HG03060 (cell line): ENCODE data around the gene RASL11A.
"Not testable (repeated sequence)": the region's sequence is repeated elsewhere in the genome, so short reads cannot be mapped to it uniquely, and the experiment has no call there.

Experiments
- ATAC-seq: cut with Tn5 transposase; IDR thresholded peaks from one replicate; pipeline ENCODE4 v1.9.1; 2021; ENCODE audit warnings: low read depth, moderate number of reproducible peaks; ENCODE audit not compliant: unreplicated experiment

The RASL11A gene

DNA sequence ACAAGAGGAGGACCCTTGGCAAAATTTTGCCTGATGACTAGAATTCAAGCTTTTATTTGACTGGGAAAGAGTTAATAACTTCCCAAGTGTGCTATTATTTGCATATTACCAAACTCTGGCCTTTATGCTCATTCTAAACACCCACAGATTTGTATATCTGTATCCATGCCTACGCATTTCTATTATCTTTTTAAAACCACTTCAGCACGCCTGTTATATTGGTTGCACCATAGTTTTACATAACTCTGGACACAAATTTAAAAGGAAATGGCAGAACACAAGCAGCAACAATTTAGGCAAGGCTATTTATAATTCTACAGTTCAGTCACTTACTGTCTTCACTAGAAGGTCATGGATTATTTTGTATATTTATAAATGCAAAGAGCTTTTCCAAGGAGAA lies 3.7 kb upstream of the RASL11A start:
- no peak for ATAC-seq

DNA sequence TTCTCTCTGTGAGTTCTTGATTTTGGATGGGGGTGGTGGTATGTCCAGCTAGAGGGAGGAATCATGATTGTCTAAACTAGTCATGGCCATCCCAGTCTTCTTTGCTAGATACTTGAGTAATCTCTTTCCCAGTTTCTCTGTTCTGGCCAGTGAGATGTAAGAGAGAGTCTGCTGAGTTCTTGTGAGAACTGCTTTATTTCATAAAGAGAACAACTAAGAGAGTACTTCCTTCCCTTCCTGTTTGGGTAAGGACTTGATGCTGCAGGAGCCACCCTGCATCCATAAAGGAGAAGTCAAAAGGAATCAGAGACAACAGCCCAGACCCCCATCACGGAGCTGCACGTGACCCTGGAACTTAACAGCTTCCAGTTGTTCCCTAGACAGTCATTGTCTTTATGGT lies 3.0 kb upstream of the RASL11A start:
- no peak for ATAC-seq

DNA sequence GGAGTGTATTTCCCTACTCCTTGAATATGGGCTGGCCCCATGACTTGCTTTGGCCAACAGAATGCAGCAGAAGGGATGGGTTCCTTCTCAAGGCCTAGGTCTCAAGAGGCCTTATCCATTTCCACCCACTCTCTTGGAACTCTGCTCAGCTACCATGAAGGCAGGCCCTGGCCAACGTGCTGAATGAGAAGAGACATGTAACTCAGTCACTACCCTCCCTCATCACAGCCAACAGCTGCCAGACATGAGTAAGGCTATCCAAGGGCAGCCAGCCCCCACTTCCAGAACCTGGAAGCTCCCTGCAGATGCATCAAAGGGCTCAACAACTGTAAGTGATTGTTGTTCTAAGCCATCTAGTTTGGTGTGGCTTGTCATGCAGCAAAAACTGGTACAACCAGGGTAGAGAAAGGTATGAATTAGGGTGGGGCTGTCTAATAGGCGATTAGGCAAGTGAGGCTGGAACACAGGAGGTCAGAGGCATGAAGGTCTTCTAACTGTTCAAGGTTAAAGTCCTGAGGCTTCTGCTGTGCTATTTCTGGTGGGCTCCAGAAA lies 1.4 kb upstream of the RASL11A start:
- no peak for ATAC-seq

DNA sequence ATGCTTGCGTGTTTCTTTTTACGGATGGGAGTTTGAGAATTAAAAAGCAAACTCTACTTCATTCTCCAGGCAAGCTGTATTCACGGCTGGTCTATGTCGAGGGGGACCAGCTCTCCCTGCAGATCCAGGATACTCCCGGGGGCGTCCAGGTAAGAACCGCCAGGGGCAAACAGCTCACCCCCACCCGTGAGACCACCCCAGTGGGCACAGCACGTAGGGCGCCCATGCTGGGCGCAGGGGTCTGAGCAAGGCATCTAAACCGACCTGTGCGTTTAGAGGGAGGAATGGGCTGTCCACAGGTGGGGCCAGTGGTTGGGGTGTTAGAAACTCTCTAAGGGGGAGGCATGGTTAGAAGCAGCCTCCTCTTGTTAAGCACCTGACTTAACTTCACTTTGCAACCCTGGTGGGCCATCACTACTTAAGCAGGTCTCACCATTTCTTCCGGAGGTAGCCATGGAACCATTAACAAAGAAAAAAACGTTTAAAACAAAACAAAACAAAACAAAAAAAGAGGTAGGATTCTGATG lies 1.0 kb downstream of the RASL11A start:
- ATAC-seq: no peak

DNA sequence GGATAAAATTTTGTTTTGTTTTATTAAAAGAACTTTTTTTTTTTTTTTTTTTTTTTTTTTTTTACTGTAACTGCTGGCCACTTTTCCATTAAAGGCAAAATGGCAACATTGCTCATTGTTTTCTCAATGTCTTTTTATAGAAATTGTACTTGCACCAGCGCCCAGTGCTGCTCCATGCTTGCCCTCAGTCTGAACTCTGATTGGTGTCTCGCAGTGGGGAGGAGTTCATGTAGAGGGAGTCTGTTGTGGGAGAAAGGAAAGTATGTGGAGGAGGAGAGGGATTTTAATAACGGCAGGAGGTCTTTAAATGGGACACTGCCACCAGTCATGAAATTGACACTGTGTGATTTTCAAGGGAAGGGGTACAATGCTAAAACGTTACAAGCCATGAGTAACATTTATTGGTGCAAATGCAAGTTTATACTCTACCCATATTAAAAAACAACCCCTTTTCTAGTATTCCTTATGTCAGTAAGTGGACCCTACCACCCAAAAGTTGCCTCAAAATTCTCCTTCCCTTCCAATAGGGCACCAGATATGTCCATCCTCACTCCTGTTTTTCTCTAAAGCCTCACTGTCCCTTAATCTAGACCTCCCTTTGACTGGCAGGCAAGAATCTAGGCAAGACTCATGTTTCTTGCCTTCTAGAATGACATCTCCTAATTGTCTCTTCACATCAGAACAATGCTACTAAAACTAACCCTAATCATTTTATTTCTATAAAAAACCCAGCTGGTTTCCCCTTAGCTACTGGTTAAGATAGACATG lies 3.2 kb downstream of the RASL11A start:
- ATAC-seq: no peak

DNA sequence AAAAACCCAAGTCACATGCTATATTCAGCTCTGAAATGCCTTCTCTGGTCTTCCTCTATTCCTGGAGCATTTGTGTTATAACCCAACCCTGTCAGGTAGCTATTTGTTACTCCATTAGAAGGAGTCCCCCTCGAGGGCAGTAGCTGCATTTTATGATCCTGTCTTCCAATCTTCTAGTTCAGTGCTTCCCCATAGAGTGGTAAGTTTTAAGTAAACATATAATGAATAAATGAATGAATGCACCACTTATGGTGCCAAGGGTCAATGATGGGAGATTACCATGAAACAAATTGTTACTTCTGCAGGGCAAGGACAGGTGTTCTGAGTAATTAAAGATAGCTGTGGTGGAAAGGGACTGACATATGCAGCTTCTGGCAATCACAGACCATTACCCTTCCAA lies 4.0 kb downstream of the RASL11A start:
- ATAC-seq: no peak

DNA sequence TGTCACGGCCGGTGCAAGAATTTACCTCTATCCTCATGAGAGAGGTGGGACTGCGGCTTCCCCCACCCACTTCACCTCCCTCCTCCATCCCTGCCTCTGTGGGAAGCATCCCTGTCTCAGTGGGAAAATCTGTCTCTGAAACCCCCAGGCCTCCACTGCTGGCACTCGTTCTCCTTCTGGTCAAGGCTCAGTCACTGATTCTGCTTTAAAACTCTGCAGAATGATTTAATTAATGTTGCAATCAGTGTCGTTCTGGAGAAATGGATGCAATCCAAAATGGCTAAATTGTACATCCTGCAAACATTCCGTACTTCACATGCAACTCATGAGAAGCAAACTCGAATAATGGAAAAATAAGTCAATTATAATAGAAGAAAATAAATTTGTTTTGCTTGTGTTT lies 5.6 kb downstream of the RASL11A start:
- ATAC-seq: no peak

DNA sequence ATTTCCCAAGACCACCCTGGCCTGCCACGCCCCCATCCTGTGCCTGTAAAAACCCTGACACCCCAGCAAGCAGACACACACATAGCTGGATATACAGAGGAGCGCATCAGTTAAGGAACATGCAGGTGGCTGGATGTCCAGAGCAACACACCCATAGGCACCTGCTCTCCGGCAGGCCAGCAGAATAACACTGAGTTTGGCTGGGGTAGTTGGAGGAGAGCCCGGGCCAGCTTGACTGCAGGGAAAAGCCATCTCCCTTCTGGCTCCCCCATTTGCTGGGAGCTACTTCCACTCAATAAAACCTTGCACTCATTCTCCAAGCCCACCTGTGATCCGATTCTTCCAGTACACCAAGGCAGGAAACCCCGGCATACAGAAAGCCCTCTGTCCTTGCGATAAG lies 8.9 kb downstream of the RASL11A start:
- no peak for ATAC-seq

DNA sequence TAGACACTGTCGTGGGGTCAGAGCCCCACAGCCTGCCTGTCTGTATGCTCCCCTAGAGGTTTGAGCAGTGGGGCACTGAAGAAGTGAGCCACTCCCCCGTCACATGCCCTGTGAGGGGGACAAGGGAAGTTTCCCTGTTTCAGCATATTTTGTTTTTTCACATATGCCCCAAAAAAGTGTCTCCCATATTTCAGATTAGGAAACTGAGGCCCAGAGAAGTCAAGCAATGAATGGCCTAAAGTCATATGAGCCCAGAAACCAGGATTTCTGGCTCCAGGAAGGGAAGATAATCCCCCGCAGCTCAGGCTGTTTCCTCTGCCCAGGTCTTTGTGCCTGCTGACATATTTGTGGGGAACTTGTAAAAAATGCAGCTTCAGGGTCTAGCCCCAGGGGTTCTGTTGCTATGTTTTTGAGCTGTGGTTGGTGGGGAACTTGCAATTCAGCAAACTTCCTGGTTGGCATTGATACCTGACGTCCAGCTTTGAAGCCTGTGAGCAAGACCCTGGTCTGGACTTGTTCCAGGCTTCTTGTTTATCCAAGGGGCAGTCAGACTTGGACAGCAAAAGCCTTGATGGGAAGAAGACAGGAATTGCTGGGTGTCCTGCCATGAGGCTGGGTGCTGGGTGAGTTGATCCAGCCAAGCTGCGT lies 9.5 kb downstream of the RASL11A start:
- no peak for ATAC-seq

DNA sequence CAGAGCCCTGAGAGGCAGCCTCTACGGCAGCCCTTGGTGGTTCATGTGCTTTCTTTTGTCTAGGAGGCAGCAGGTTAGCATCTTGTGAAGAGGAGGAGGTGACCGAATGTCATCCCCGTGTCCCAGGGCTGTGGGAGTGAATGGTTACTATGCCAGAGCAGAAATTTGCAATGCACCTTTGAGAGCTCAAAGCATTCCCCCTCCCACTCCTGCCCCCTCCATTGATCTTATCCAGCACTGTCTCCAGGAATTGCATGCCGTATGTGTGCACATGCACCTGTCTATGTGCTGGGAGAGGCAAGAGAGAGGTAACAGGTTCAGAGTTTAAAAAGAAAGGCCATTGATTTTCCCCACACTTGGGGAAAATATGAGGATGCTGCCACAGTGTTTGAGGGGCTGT lies 10.2 kb downstream of the RASL11A start:
- no peak for ATAC-seq

DNA sequence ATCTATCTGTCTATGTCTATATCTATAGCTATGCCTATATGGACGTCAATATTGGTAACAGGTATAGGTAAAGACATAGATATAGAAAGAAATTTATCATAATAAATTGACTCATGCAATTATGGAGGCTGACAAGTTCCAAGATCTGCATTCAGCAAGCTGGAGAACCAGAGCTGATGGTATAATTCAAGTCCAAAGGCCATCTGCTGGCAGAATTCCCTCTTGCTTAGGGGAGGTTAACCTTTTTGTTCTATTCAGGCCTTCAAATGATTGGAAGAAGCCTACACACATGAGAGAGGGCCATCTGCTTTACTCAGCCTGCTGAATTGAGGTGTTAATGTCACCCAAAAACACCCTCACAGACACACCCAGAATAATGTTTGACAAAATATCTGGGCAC lies 10.8 kb downstream of the RASL11A start:
- ATAC-seq: no peak

DNA sequence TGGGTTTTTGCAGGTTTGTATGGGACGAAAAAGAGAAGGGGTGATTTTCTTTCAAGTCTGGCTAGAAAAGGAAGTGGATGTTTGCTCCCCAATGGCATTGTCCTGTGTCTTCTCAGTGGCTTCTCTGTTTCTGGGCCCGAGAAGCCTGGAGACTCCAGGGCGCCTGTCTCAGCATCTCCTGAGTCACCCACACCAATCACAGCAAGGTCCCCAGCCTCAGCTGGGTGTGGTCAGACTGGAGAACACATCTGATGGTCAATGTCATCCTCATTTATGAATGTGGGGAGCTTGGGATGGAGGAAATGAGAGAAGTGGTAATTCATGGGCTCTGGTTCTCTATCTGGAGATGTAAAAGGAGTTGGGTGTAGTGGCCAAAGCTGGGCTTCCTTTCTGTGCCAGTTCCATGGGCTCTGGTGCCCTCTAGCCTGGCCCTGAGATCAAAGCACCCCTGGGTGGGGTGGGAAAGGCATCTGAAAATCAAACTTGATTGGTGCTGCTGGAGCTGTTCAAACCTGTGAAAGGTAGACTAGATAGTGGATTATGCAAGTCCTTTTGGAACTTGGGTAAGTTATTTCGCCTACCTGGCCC lies 13.4 kb downstream of the RASL11A start:
- ATAC-seq: no peak

DNA sequence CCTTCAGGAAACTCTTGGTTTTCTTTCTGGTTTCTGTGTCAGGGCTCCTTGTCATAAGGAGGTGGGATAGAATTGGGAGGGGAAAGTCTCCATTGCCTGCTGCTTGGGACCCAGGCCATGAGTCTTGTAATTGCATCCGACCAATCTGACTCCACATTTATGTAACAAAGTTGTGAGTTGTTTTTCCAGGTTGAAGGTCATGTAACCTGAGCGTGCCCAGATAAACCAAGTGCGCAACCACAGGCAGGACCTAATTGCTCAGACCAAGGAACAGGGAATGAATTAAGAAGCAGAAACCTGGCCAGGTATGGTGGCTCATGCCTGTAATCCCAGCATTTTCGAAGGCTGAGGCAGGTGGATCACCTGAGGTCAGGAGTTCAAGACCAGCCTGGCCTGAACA lies 17.8 kb downstream of the RASL11A start:
- no peak for ATAC-seq

DNA sequence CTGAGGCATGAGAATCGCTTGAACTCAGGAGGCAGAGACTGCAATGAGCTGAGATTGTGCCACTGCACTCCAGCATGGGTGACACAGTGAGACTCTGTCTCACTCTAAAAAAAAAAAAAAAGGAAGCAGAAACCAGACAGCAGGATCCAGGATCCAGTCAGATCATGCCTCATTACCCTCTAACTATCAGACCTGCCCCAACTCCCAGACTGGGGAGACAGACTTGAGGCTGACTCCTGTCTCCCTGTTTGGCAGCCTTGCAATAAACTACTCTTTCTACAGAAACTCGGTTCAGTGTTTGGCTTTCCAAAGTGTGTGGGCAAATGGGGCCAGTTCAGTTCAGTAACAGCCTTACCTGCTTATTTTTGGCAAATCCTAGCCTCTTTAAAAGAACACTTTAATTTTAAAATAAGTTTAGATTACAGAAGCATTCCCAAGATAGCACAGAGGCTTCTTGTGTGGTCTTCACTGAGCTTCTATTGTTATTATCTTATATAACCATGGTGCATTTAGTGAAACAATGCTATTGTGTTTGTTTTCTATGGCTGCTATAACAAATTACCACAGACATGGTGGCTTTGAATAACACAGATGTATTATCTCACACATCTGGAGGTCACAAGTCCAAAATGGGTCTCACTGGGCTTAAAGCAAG lies 18.5 kb downstream of the RASL11A start:
- ATAC-seq: no peak

DNA sequence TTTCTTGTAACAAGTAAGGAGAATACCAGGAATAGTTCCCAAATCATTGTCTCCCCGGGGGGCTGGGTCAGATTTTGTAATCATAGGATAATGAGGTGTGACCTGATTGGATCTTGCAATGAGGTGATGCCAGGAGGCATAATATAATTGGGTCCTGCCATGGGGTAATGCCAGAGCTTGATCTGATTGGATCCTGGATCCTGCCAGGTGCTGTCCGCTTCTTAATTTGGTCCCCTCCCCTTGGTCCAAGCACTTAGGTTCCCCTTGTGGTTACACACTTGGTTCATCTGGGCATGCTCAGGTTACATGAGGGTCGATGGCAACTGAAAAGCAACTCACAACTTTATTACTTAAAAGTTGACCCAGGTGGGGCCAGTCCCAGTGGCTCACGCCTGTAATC lies 20.1 kb downstream of the RASL11A start:
- no peak for ATAC-seq

DNA sequence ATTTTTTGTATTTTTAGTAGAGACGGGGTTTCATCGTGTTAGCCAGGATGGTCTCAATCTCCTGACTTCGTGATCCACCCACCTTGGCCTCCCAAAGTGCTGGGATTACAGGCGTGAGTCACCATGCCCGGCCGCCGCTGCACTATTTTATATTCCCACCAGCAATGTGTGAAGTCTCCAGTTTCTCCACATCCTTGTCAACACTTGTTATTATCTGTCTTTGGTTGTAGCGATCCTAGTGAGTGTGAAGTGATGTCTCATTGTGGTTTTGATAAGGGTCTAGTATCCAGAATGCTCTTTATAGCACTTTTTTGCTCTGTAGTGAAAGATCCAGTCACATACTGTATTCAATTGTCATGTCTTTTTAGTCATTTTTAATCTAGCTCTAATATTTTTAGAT lies 21.3 kb downstream of the RASL11A start:
- ATAC-seq: not testable (repeated sequence)

DNA sequence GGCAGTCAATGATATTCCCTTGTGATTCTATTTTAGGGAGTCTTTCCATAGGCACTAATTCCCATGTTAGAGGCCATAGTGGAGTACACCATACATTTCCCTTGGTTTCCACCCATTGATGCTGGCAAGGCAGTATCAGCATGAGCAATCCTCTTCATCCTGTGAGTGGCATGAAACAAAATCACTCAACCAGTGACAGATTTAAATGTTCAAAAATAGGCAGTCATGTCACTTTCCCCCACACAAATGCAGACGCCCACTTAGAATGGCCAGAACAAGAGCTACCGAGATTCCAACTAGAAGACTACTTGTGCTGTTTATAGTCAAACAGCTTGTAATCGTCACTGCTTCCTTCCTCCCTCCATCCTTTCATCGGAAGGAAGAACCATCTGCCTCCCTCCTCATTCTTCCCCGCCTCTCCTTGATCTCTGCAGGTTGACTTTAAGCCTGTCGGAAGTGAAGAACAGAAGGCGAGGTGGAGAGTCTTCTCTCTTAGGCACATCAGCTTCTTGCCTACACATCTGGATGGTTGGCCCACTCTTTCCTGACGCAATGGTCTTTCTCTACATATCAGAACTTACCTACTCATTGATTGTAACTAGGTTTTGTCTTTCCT lies 22.6 kb downstream of the RASL11A start:
- no peak for ATAC-seq

DNA sequence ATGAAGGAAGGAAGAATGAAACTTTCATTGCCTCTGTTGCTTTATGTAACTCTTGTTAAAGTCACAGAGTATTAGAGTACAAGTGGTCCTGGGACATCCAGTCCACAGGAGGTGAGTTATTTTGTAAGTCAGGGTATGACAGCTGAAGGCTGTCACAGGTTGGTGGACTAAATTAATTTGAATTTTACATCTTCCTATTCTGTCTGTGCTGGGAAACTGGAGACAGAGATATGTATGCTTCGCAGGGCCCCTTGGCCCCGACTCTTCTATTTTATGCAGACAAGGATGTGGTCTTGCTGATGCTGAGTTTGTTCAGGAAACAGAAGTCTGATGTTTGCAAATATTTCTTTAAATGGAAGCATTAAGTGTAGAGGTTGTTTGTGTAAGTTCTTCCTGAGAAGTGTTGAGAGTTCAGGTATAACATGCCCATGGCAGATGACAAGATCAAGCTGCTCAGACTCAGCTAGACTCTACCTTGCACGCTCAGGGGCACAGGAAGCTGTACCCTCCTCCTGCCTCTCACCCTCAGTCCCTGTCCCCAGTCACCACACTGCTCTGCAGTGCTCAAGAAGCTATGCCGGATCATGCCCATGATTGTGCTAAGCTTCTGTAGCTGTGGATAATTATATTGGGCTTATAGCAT lies 23.4 kb downstream of the RASL11A start:
- ATAC-seq: no peak

DNA sequence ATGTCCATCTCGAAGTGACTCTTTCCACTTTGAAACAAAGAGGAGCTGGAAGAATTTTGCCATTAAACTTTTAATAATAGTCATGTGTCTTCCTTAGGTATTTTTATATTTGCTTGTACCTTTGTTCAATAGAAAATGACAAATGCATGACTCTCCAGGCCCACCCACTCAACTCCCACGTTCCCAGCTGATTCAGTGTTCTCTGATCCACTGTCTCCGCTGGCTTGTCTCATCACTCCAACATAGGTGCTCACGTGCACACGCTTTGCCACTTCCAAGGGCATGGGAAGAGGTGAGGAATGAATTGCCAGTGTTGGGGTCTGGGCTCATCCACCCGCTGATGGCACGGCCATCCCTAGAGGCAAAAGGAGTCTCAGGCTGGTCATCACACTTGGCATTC lies 24.5 kb downstream of the RASL11A start:
- ATAC-seq: no peak

DNA sequence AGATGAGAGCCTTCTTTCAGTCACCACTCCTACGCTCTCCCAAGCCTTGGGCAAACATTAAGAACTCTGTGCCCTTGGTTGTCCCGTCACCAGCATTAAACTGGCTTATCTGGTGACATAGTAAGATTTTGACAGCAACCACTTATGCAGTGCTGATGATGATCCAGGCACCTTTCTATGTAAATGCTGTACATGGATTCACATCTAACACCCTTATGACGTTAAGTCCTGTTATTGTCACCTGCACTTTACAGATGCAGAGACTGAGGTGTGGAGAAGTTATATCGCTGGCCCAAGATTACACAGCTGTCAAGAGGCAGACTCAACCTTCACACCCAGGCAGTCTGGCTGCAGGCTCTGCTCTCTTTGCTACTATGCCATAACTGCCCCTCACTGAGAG lies 25.0 kb downstream of the RASL11A start:
- ATAC-seq: no peak
